Endothelial cell of umbilical vein (primary cell): ENCODE data around the gene AZI2.

Experiments
- CTCF ChIP-seq, 2 donors: IDR thresholded peaks; 1 replicate in 1 of 2; 2 replicates in 1 of 2; pipeline ENCODE4 v1.5.1; 2011; ENCODE audit warnings: low read length in 2 of 2, mild to moderate bottlenecking in 2 of 2, moderate library complexity in 2 of 2, control low read depth in 1 of 2, inconsistent platforms in 1 of 2, low read depth in 1 of 2; ENCODE audit not compliant: insufficient read depth in 1 of 2; ENCODE audit errors: extremely low read depth in 1 of 2
- EZH2 ChIP-seq: IDR thresholded peaks from 2 replicates; pipeline ENCODE4 v1.6.1; 2012; ENCODE audit warnings: borderline replicate concordance, low read depth, mild to moderate bottlenecking, moderate library complexity, low read length, inconsistent platforms; ENCODE audit not compliant: severe bottlenecking
- FOS ChIP-seq: IDR thresholded peaks from 2 replicates; pipeline ENCODE4 v1.6.1; 2011; ENCODE audit warnings: mild to moderate bottlenecking, low read length, moderate library complexity, borderline replicate concordance; ENCODE audit not compliant: insufficient read depth
- GATA2 ChIP-seq: IDR thresholded peaks from 2 replicates; pipeline ENCODE4 v1.7.0; 2011; ENCODE audit warnings: low read depth, mild to moderate bottlenecking, moderate library complexity, mixed read lengths, low read length; ENCODE audit not compliant: insufficient read length, insufficient read depth
- JUN ChIP-seq: IDR thresholded peaks from 2 replicates; pipeline ENCODE4 v1.6.1; 2011; ENCODE audit warnings: borderline replicate concordance, low read depth; ENCODE audit not compliant: insufficient read length, insufficient read depth
- MYC ChIP-seq: IDR thresholded peaks from one replicate; pipeline ENCODE4 v1.6.1; 2011; ENCODE audit warnings: mild to moderate bottlenecking, low read depth, low read length
- POLR2A ChIP-seq: IDR thresholded peaks from 2 replicates; pipeline ENCODE4 v1.6.1; 2012; ENCODE audit warnings: low read depth, mild to moderate bottlenecking, control low read depth, low read length
- POLR2AphosphoS5 ChIP-seq: IDR thresholded peaks from 2 replicates; pipeline ENCODE4 v1.6.1; 2012; ENCODE audit warnings: low read depth, mild to moderate bottlenecking, control low read depth, low read length, moderate library complexity; ENCODE audit not compliant: insufficient read depth
- TF ChIP-seq, protein P1 (sequence below): IDR thresholded peaks from 2 replicates; pipeline ENCODE4 v1.6.1; 2011; ENCODE audit not compliant: insufficient read depth, insufficient read length

DNA sequence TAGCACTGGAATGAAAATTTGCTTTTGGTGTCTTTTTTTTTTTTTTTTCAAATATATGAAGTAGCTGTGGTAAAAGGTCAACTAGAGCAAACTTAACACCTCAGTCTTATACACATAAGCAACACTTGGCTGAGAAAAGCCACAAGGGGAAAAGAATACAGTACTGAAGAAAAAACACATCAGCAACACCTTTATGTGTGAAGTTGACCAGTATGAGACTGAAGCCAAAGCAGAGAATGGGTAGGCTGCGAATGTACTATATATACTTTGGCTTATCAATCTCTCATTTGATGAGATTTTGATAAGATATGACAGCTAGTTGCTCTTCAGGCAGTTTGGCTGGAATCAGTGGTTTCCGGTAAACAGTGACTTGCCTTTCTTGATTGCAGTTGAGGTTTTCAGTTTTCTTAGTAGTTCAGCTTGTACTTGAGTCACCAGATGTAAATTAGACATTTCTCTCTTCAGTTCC lies 22.1 kb downstream of the AZI2 start:
- TF ChIP-seq EZH2 (no peak), JUN (no peak), CTCF (IDR thresholded peaks at IDR 0.05; ENCODE audit: extremely low read depth in 1 of 2, insufficient read depth in 1 of 2, low read depth in 1 of 2, low read length in 2 of 2) (no peak), POLR2A (no peak), GATA2 (no peak), MYC (no peak), POLR2AphosphoS5 (no peak), FOS (no peak)
- TF ChIP-seq, protein P1, sequence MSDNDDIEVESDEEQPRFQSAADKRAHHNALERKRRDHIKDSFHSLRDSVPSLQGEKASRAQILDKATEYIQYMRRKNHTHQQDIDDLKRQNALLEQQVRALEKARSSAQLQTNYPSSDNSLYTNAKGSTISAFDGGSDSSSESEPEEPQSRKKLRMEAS, result no peak
